Loucy (cell line): ENCODE measurements around the gene CGAS.
"Not testable (repeated sequence)": the region's sequence is repeated elsewhere in the genome, so short reads cannot be mapped to it uniquely, and the experiment has no call there.

Experiments
- H2AFZ ChIP-seq: fragments of 200-600 bp; sonication (generic); 2 replicates; pipeline ENCODE4 v1.6.0; 2016; ENCODE audit warnings: antibody characterized with exemption, mild to moderate bottlenecking, low read length, moderate library complexity
- H3F3A ChIP-seq: fragments of 200-600 bp; 2 replicates; pipeline ENCODE4 v1.6.0; 2016; ENCODE audit warnings: antibody characterized with exemption, low read depth, mild to moderate bottlenecking
- H3K27me3 ChIP-seq: fragments of 200-600 bp; sonication (generic); 2 replicates; pipeline ENCODE4 v1.6.1; 2014; ENCODE audit warnings: low read length, mild to moderate bottlenecking; ENCODE audit not compliant: insufficient read depth, poor library complexity, severe bottlenecking
- H3K36me3 ChIP-seq: fragments of 200-600 bp; sonication (generic); 2 replicates; pipeline ENCODE4 v1.6.1; 2016; ENCODE audit warnings: low read length; ENCODE audit not compliant: insufficient read depth
- H3K4me1 ChIP-seq: fragments of 200-600 bp; sonication (generic); 2 replicates; pipeline ENCODE4 v1.5.1; 2014; ENCODE audit warnings: low read length, mild to moderate bottlenecking; ENCODE audit not compliant: insufficient read depth, poor library complexity, severe bottlenecking
- H3K4me2 ChIP-seq: fragments of 200-600 bp; sonication (generic); 2 replicates; pipeline ENCODE4 v1.6.0; 2014; ENCODE audit warnings: antibody characterized with exemption, low read length, low read depth, mild to moderate bottlenecking; ENCODE audit not compliant: poor library complexity, severe bottlenecking
- H3K4me3 ChIP-seq: fragments of 200-600 bp; sonication (generic); 2 replicates; pipeline ENCODE4 v1.5.1; 2014; ENCODE audit warnings: low read length, mild to moderate bottlenecking, mixed read lengths; ENCODE audit not compliant: poor library complexity, severe bottlenecking
- H3K79me2 ChIP-seq: fragments of 200-600 bp; sonication (generic); 2 replicates; pipeline ENCODE4 v1.6.1; 2014; ENCODE audit warnings: low read length; ENCODE audit not compliant: insufficient read depth
- H3K9ac ChIP-seq: fragments of 200-600 bp; sonication (generic); 2 replicates; pipeline ENCODE4 v1.6.0; 2014; ENCODE audit warnings: mild to moderate bottlenecking, low read depth, low read length, moderate library complexity; ENCODE audit not compliant: poor library complexity, severe bottlenecking
- H3K9me2 ChIP-seq: fragments of 200-600 bp; sonication (generic); replicated peaks from 2 replicates; pipeline ENCODE4 v1.6.1; 2016; ENCODE audit warnings: low read depth, low read length, mixed read lengths
- H3K9me3 ChIP-seq: fragments of 200-600 bp; sonication (generic); 2 replicates; pipeline ENCODE4 v1.6.1; 2014; ENCODE audit warnings: mild to moderate bottlenecking, antibody characterized with exemption, low read length, low read depth; ENCODE audit not compliant: insufficient read depth
- H4K20me1 ChIP-seq: fragments of 200-600 bp; sonication (generic); 2 replicates; pipeline ENCODE4 v1.6.0; 2014; ENCODE audit warnings: antibody characterized with exemption, low read length, mild to moderate bottlenecking; ENCODE audit not compliant: insufficient read depth, poor library complexity, severe bottlenecking
- EZH2phosphoT487 ChIP-seq: fragments of 200-600 bp; IDR thresholded peaks from 2 replicates; pipeline ENCODE4 v1.6.1; 2018; ENCODE audit warnings: antibody characterized with exemption, mild to moderate bottlenecking, moderate library complexity, borderline replicate concordance
- TF ChIP-seq, protein P1 (sequence below): fragments of 200-600 bp; sonication (generic); conservative IDR thresholded peaks from 2 replicates; pipeline ENCODE4 v1.5.1; 2014; ENCODE audit warnings: mild to moderate bottlenecking, antibody characterized with exemption, low read length

The CGAS gene

DNA sequence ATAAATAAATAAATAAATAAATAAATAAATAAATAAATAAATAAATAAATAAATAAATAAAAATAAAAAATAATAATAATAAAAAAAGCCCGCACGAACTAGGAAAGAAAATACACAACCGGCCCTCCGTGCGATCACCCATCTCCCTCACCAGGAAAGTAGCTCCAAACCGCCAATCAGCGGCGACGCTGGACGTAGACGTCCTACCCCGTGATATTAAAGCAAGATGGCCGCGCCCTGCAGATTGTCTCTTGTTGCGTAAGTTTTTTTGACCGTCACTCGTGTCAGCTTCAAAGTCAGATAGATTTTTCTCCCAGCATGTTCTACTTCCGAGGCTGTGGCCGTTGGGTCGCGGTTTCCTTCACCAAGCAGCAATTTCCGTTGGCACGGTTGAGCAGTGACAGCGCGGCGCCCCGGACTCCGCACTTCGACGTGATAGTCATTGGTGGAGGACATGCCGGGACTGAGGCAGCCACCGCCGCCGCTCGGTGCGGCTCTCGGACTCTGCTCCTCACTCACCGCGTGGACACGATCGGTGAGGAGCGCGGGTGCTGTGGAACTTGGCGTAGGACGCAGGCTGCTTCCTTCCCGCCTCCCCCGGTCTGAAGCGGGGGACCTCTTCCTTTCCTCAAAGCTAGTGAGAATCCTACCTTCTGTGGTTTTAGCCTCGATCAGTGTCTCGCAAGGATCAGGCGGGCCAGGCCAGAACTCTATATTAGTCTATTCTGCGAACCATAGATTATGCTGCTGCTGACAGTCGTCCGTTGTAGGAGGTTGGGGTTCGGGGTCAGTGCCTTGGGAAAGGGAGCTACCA is 9.6 kb upstream of the CGAS start, which contains the start of gene MTO1:
Gene MTO1, plus strand, starts transcription at position 201 of the 814 bp plus-strand sequence. Its CDS starts 118 bp downstream, at position 319.
- peaks cover 14% of the 10 kb centered on the region for H3K4me1 ChIP-seq
- peaks cover 49% of the 10 kb centered on the region for H3K79me2 ChIP-seq
- H3K4me3 ChIP-seq, result peak within 1 kb of the TSS; percentile 99

DNA sequence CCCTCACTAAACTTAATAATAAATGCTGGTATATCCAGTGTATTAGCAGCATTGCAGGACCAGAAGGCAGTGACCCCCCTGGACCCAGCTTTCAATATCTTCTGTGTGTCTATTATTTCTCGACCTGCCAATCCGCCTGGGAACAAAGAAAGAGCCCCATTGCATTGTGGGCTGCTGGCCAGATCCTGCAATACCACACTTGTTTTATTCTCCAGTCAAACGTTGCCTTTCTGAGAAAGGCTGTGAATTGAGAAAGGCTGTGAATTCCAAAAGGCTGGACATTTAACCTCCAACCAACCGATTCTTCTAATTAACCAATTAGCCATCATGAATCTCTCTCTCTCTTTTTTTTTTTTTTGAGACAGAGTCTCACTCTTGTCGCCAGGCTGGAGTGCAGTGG is 8.0 kb upstream of the CGAS start:
- Histone ChIP-seq H4K20me1 (peaks cover 2% of the 10 kb centered on the region), H3K36me3 (no peaks in the 10 kb centered on the region), H3K9me3 (no peaks in the 10 kb centered on the region), H3K4me3 (peak overlapping the region; percentile 99), H3K9me2 (no peaks in the 10 kb centered on the region), H2AFZ (no peak overlapping the region), H3K27me3 (no peaks in the 10 kb centered on the region), H3K9ac (peak overlapping the region; percentile 79), H3K4me2 (peak overlapping the region; percentile 68), H3K4me1 (peaks cover 19% of the 10 kb centered on the region), H3K79me2 (peaks cover 37% of the 10 kb centered on the region), H3F3A (peaks cover 6% of the 10 kb centered on the region; the same call in 1 of the 2 replicates)
- TF ChIP-seq, protein P1, sequence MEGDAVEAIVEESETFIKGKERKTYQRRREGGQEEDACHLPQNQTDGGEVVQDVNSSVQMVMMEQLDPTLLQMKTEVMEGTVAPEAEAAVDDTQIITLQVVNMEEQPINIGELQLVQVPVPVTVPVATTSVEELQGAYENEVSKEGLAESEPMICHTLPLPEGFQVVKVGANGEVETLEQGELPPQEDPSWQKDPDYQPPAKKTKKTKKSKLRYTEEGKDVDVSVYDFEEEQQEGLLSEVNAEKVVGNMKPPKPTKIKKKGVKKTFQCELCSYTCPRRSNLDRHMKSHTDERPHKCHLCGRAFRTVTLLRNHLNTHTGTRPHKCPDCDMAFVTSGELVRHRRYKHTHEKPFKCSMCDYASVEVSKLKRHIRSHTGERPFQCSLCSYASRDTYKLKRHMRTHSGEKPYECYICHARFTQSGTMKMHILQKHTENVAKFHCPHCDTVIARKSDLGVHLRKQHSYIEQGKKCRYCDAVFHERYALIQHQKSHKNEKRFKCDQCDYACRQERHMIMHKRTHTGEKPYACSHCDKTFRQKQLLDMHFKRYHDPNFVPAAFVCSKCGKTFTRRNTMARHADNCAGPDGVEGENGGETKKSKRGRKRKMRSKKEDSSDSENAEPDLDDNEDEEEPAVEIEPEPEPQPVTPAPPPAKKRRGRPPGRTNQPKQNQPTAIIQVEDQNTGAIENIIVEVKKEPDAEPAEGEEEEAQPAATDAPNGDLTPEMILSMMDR, result no peak
- no peak for TF ChIP-seq EZH2phosphoT487

More for the DNA sequence above, 9.6 kb upstream of the CGAS start, which contains the start of gene MTO1:
- Histone ChIP-seq H3K4me2 (peak within 1 kb of the TSS; percentile 77), H3K36me3 (peaks cover 3% of the 10 kb centered on the region; the same call in 1 of the 2 replicates), H4K20me1 (peaks cover 2% of the 10 kb centered on the region), H2AFZ (peak within 1 kb of the TSS; percentile 84), H3K9me3 (no peaks in the 10 kb centered on the region), H3K27me3 (no peaks in the 10 kb centered on the region), H3F3A (peaks cover 6% of the 10 kb centered on the region; the same call in 1 of the 2 replicates), H3K9me2 (no peaks in the 10 kb centered on the region), H3K9ac (peak within 1 kb of the TSS; percentile 93)
- no peak for TF ChIP-seq EZH2phosphoT487
- TF ChIP-seq, protein P1, result no peak

DNA sequence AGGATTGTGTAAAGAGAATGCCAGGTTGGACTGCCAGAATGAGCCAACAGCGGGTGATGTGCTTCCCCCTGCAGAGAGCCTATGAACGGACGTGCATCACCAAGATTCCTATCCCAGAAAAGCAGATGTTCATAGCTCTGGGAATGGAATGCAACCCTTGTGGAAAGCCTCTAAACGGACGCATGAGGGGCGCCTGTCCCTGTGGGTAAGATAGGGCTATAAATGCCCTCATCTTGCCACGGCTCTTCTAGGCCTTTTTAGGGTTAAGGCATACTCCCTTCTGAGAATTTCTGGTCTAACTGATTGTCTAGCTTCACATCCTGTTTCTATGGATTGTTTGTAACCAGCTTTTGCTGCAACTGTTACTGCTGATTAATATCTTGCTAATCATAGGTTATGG is 7.4 kb upstream of the CGAS start:
- Histone ChIP-seq H3K79me2 (peaks cover 33% of the 10 kb centered on the region), H3K4me1 (peaks cover 19% of the 10 kb centered on the region)
- not testable (repeated sequence) for H3K9ac ChIP-seq, H3K4me3 ChIP-seq, H3K9me2 ChIP-seq, H3K4me2 ChIP-seq, H3K27me3 ChIP-seq, H3K9me3 ChIP-seq, H4K20me1 ChIP-seq, H2AFZ ChIP-seq, H3K36me3 ChIP-seq, H3F3A ChIP-seq
